Urinary bladder (tissue), 4 donors: ENCODE measurements around the gene TAC1. TPM values are rescaled to one million over a fixed set of nuclear protein-coding genes. Genes with fewer than 3 reads are reported as not detected.
"Not testable (repeated sequence)": the region's sequence is repeated elsewhere in the genome, so short reads cannot be mapped to it uniquely, and the experiment has no call there.

Source experiments
- DNase-seq: peaks from one replicate; pipeline ENCODE4 v3.0.0-alpha.2; 2015; ENCODE audit errors: extremely low spot score
- H3K27ac ChIP-seq: one replicate; pipeline ENCODE4 v1.5.1; 2013; ENCODE audit warnings: low read depth, mild to moderate bottlenecking, moderate library complexity
- H3K36me3 ChIP-seq: one replicate; pipeline ENCODE4 v1.6.1; 2013; ENCODE audit warnings: mild to moderate bottlenecking, moderate library complexity; ENCODE audit not compliant: insufficient read depth
- H3K4me1 ChIP-seq: one replicate; pipeline ENCODE4 v1.6.1; 2013; ENCODE audit warnings: mild to moderate bottlenecking, moderate library complexity; ENCODE audit not compliant: insufficient read depth
- H3K4me3 ChIP-seq: one replicate; pipeline ENCODE4 v1.5.1; 2013; ENCODE audit warnings: low read depth, low read length
- WGBS: extraction: QIAGEN DNeasy Blood & Tissue Kit; methylation state at CpG from one replicate; pipeline ENCODE4 v1.1.7; 2013; 5-methylcytosine and 5-hydroxymethylcytosine counted together
- polyA plus RNA-seq: library from polyadenylated mRNA; stranded (reverse); fragments of 200-250 nt; gene quantifications from one replicate; pipeline ENCODE4 v1.2.3, GENCODE V29; 2013
- total RNA-seq: library from RNA; depleted of rRNA; stranded (reverse); fragments of >200 nt; gene quantifications from one replicate; pipeline ENCODE4 v1.2.3, GENCODE V29; 2014
- donor health status: healthy with polysubstance abuse.
- donor health status: healthy.

TAC1 gene
- total and polyA plus RNA-seq, 2 donors: 0.91 to 1.7 TPM

GRCh38 chr7:97757824-97758223 is 25.9 kb downstream of the TAC1 start:
- DNase-seq: no peak
- 63% methylated on average over 2 of the region's 2 CpGs for WGBS
- Histone ChIP-seq H3K36me3 (no peaks in the 10 kb centered on the region), H3K4me3 (no peak overlapping the region), H3K27ac (no peak overlapping the region), H3K4me1 (no peaks in the 10 kb centered on the region)

GRCh38 chr7:97770850-97771249 is 39.0 kb downstream of the TAC1 start:
- Histone ChIP-seq H3K36me3 (no peaks in the 10 kb centered on the region), H3K4me3 (no peak overlapping the region), H3K27ac (no peak overlapping the region), H3K4me1 (no peaks in the 10 kb centered on the region)
- no peak for DNase-seq
- 63% methylated on average over 5 of the region's 5 CpGs for WGBS

GRCh38 chr7:97771576-97771975 is 39.7 kb downstream of the TAC1 start:
- no peak for DNase-seq
- H3K4me1 ChIP-seq: no peaks in the 10 kb centered on the region
- no peak overlapping the region for H3K4me3 ChIP-seq
- H3K36me3 ChIP-seq: no peaks in the 10 kb centered on the region
- H3K27ac ChIP-seq: no peak overlapping the region
- 58% methylated on average over 6 of the region's 6 CpGs for WGBS

GRCh38 chr7:97772045-97772901 is 40.4 kb downstream of the TAC1 start:
- no peaks in the 10 kb centered on the region for H3K4me1 ChIP-seq
- DNase-seq: no peak
- WGBS: 73% methylated on average over 4 of the region's 4 CpGs
- H3K27ac ChIP-seq: peak overlapping the region; percentile 38
- no peak overlapping the region for H3K4me3 ChIP-seq
- no peaks in the 10 kb centered on the region for H3K36me3 ChIP-seq

GRCh38 chr7:97786398-97786797 is 54.5 kb downstream of the TAC1 start:
- WGBS: 79% methylated on average over 7 of the region's 7 CpGs
- not testable (repeated sequence) for H3K4me3 ChIP-seq, H3K27ac ChIP-seq, DNase-seq, H3K36me3 ChIP-seq, H3K4me1 ChIP-seq

Other genes starting within 250 kb of the TAC1 start
- 14.5 TPM for gene ASNS, start 140.3 kb downstream of the TAC1 start, total RNA-seq
- gene ASNS, start 140.3 kb downstream of the TAC1 start, polyA plus RNA-seq: 19.3 TPM